Spinal cord (tissue), 10 donors: Measurements from ENCODE around the gene CTSO. TPM values are rescaled to one million over a fixed set of nuclear protein-coding genes. Genes with fewer than 3 reads are reported as not detected.

Source experiments
- DNase-seq, 6 donors: peaks; one replicate each; pipeline versions ENCODE4 v3.0.0 to v3.0.0-alpha.2; 2013 to 2015; ENCODE audit warnings: low spot score in 6 of 6, low read depth in 4 of 6
- H3K27ac ChIP-seq: one replicate; pipeline ENCODE4 v1.5.1; 2013; ENCODE audit warnings: low read depth, low read length, control low read depth
- H3K27me3 ChIP-seq: one replicate; pipeline ENCODE4 v1.6.1; 2013; ENCODE audit warnings: low read length; ENCODE audit not compliant: control insufficient read depth, insufficient read depth
- H3K36me3 ChIP-seq: one replicate; pipeline ENCODE4 v1.6.1; 2013; ENCODE audit warnings: low read length; ENCODE audit not compliant: control insufficient read depth, insufficient read depth
- H3K4me1 ChIP-seq: one replicate; pipeline ENCODE4 v1.6.1; 2013; ENCODE audit warnings: low read length; ENCODE audit not compliant: control insufficient read depth, insufficient read depth
- H3K4me3 ChIP-seq: one replicate; pipeline ENCODE4 v1.5.1; 2013; ENCODE audit warnings: low read depth, low read length, control low read depth
- H3K9me3 ChIP-seq: one replicate; pipeline ENCODE4 v1.6.1; 2013; ENCODE audit warnings: low read length; ENCODE audit not compliant: control insufficient read depth, insufficient read depth
- WGBS: methylation state at CpG from one replicate; pipeline ENCODE4 v1.1.5; 2013; ENCODE audit warnings: missing lambda C conversion rate; ENCODE audit not compliant: insufficient coverage; 5-methylcytosine and 5-hydroxymethylcytosine counted together
- polyA plus RNA-seq, 2 donors: library from polyadenylated mRNA; unstranded; fragments of 120-200 nt; gene quantifications; one replicate each; pipeline ENCODE4 v1.2.1, GENCODE V29; 2013; ENCODE audit not compliant: insufficient read length in 2 of 2
- total RNA-seq, 2 donors: library from RNA; depleted of rRNA in 1 of 2; stranded (reverse); fragments of 120-200 nt in 1 of 2; fragments of >200 nt in 1 of 2; gene quantifications; one replicate each; pipeline versions ENCODE4 v1.2.3 to v1.2.4, GENCODE V29; 2013 to 2014
- donor health status: healthy.

The CTSO gene
- total and polyA plus RNA-seq, 4 donors, result 18.2 to 38.3 (median 22.0) TPM

GRCh38 chr4:155879767-155880166 lies 73.9 kb downstream of the CTSO start:
- no peak for DNase-seq
- Histone ChIP-seq H3K4me1 (no peaks in the 10 kb centered on the region), H3K4me3 (no peak overlapping the region), H3K27ac (no peak overlapping the region), H3K9me3 (no peaks in the 10 kb centered on the region), H3K36me3 (no peaks in the 10 kb centered on the region), H3K27me3 (no peaks in the 10 kb centered on the region)

- WGBS, result 38% methylated on average over 2 of the region's 2 CpGs
- no peaks in the 10 kb centered on the region for H3K9me3 ChIP-seq
- no peaks in the 10 kb centered on the region for H3K4me1 ChIP-seq
- H3K36me3 ChIP-seq, result no peaks in the 10 kb centered on the region
- H3K4me3 ChIP-seq, result no peak overlapping the region
- H3K27ac ChIP-seq, result no peak overlapping the region
- DNase-seq, result no peak
- no peaks in the 10 kb centered on the region for H3K27me3 ChIP-seq
These were observed 75.1 kb downstream of the CTSO start for GRCh38 chr4:155878611-155879010.

GRCh38 chr4:155877971-155878370 lies 75.7 kb downstream of the CTSO start:
- Histone ChIP-seq H3K27me3 (no peaks in the 10 kb centered on the region), H3K9me3 (no peaks in the 10 kb centered on the region), H3K4me3 (no peak overlapping the region), H3K36me3 (no peaks in the 10 kb centered on the region), H3K27ac (no peak overlapping the region), H3K4me1 (no peaks in the 10 kb centered on the region)
- DNase-seq, result no peak
- 90% methylated on average over 2 of the region's 4 CpGs for WGBS

GRCh38 chr4:155875878-155876277 lies 77.8 kb downstream of the CTSO start:
- H3K9me3 ChIP-seq, result no peaks in the 10 kb centered on the region
- H3K27me3 ChIP-seq, result no peaks in the 10 kb centered on the region
- H3K4me3 ChIP-seq, result no peak overlapping the region
- no CpG with 5 or more reads among the region's 1 CpG for WGBS
- DNase-seq, result no peak
- no peaks in the 10 kb centered on the region for H3K4me1 ChIP-seq
- no peak overlapping the region for H3K27ac ChIP-seq
- H3K36me3 ChIP-seq, result no peaks in the 10 kb centered on the region

Other genes starting within 250 kb of the CTSO start
- gene GUCY1B1, start 194.8 kb downstream of the CTSO start, total RNA-seq, result 10 to 100 TPM; 22.6 to 63.7 TPM
- gene GUCY1B1, start 194.8 kb downstream of the CTSO start, polyA plus RNA-seq, result 10 to 100 TPM; 47.2 to 55.6 TPM
- not detected for gene ASIC5, start 87.6 kb downstream of the CTSO start, total RNA-seq
- gene ASIC5, start 87.6 kb downstream of the CTSO start, polyA plus RNA-seq, result not detected
- under 1 TPM; 0.50 TPM for gene TDO2, start 50.2 kb downstream of the CTSO start, total RNA-seq
- gene TDO2, start 50.2 kb downstream of the CTSO start, polyA plus RNA-seq, result under 1 TPM; 0.15 to 0.79 TPM